WTC11 (cell line): ENCODE measurements around the gene HHAT. TPM values are rescaled to one million over a fixed set of nuclear protein-coding genes. Genes with fewer than 3 reads are reported as not detected.

Experiments used
- ATAC-seq: fragments of 200-7000 bp; cut with Tn5 transposase; 2 replicates; pipeline ENCODE4 v1.10.0; 2021; ENCODE audit warnings: mild to moderate bottlenecking, moderate library complexity
- CTCF ChIA-PET: fragments of 300-600 bp; sonication (Branson Sonifier 250); formaldehyde crosslinking; loops from one replicate; lab custom pipeline; 2021; ENCODE audit warnings: antibody characterized with exemption; lab: Charles Lee
- POLR2A ChIA-PET: fragments of 350-600 bp; sonication (Branson Sonifier 250); formaldehyde crosslinking; loops from one replicate; lab custom pipeline; 2021; ENCODE audit warnings: antibody characterized with exemption; lab: Charles Lee
- DNase-seq: peaks from one replicate; pipeline ENCODE4 v3.0.0; 2021; ENCODE audit warnings: low spot score
- H3K27ac Mint-ChIP-seq: 2 replicates; pipeline ENCODE4 v1.8.0; 2021; ENCODE audit warnings: mixed read lengths
- H3K27me3 Mint-ChIP-seq: 2 replicates; pipeline ENCODE4 v1.8.0; 2021; ENCODE audit warnings: low read depth, mild to moderate bottlenecking, moderate library complexity, mixed read lengths
- H3K36me3 Mint-ChIP-seq: 2 replicates; pipeline ENCODE4 v1.8.0; 2021; ENCODE audit warnings: mixed read lengths
- H3K4me1 Mint-ChIP-seq: 2 replicates; pipeline ENCODE4 v1.8.0; 2022; ENCODE audit warnings: mixed read lengths
- H3K4me3 Mint-ChIP-seq: 2 replicates; pipeline ENCODE4 v1.8.0; 2021; ENCODE audit warnings: mild to moderate bottlenecking, moderate library complexity, mixed read lengths
- H3K9me3 Mint-ChIP-seq: 2 replicates; pipeline ENCODE4 v1.8.0; 2021; ENCODE audit warnings: mixed read lengths
- EMX1 ChIP-seq: fragments of 250-450 bp; sonication (Bioruptor Pico); IDR thresholded peaks from 2 replicates; pipeline ENCODE4 v1.8.0; 2021; ENCODE audit warnings: mild to moderate bottlenecking
- FOXJ3 ChIP-seq: sonication (generic); formaldehyde crosslinking; IDR thresholded peaks from 2 replicates; pipeline ENCODE4 v1.9.0; 2021; ENCODE audit warnings: missing genetic modification reagents, mild to moderate bottlenecking, borderline replicate concordance
- FOXK1 ChIP-seq: sonication (generic); formaldehyde crosslinking; IDR thresholded peaks from 2 replicates; pipeline ENCODE4 v1.8.0; 2022; ENCODE audit warnings: mild to moderate bottlenecking, moderate library complexity, missing genetic modification reagents
- FOXP1 ChIP-seq: sonication (generic); formaldehyde crosslinking; IDR thresholded peaks from 2 replicates; pipeline ENCODE4 v1.8.0; 2022; ENCODE audit warnings: missing genetic modification reagents, mild to moderate bottlenecking, moderate library complexity, borderline replicate concordance
- GABPB1 ChIP-seq: sonication (generic); formaldehyde crosslinking; IDR thresholded peaks from 2 replicates; pipeline ENCODE4 v1.8.1; 2023; ENCODE audit warnings: mild to moderate bottlenecking, missing genetic modification reagents
- SMAD4 ChIP-seq: sonication (generic); formaldehyde crosslinking; IDR thresholded peaks from 2 replicates; pipeline ENCODE4 v1.8.0; 2022; ENCODE audit warnings: mild to moderate bottlenecking, missing genetic modification reagents
- TCF7 ChIP-seq: sonication (generic); formaldehyde crosslinking; IDR thresholded peaks from 2 replicates; pipeline ENCODE4 v1.8.0; 2022; ENCODE audit warnings: mild to moderate bottlenecking, low read depth, missing genetic modification reagents, moderate library complexity
- ZNF263 ChIP-seq: sonication (generic); formaldehyde crosslinking; IDR thresholded peaks from 2 replicates; pipeline ENCODE4 v1.8.1; 2022; ENCODE audit warnings: low read depth, mild to moderate bottlenecking, moderate library complexity, missing genetic modification reagents
- total RNA-seq: library from RNA; stranded (reverse); gene quantifications from 3 replicates; pipeline ENCODE4 v1.2.3, GENCODE V29; 2021
- TF ChIP-seq, protein P1 (sequence below): sonication (generic); formaldehyde crosslinking; IDR thresholded peaks from 2 replicates; pipeline ENCODE4 v1.8.1; 2023; ENCODE audit warnings: mild to moderate bottlenecking, missing genetic modification reagents, moderate library complexity
- TF ChIP-seq, protein P2 (sequence below): sonication (generic); formaldehyde crosslinking; IDR thresholded peaks from 2 replicates; pipeline ENCODE4 v1.8.0; 2022; ENCODE audit warnings: mild to moderate bottlenecking, missing genetic modification reagents
- TF ChIP-seq, protein P3 (sequence below): sonication (generic); formaldehyde crosslinking; conservative IDR thresholded peaks from 2 replicates; pipeline ENCODE4 v1.8.1; 2022; ENCODE audit warnings: mild to moderate bottlenecking, missing genetic modification reagents
- TF ChIP-seq, protein P4 (sequence below): fragments of 250-450 bp; sonication (Bioruptor Pico); IDR thresholded peaks from 2 replicates; pipeline ENCODE4 v1.9.0; 2021; ENCODE audit warnings: moderate library complexity, mild to moderate bottlenecking, inconsistent platforms, borderline replicate concordance
- TF ChIP-seq, protein P5 (sequence below): fragments of 200-600 bp; IDR thresholded peaks from 2 replicates; pipeline ENCODE4 v1.8.0; 2022; ENCODE audit warnings: antibody characterized with exemption

HHAT gene
- total RNA-seq, 1 experiment from 2014 or later = 0.39 TPM

DNA sequence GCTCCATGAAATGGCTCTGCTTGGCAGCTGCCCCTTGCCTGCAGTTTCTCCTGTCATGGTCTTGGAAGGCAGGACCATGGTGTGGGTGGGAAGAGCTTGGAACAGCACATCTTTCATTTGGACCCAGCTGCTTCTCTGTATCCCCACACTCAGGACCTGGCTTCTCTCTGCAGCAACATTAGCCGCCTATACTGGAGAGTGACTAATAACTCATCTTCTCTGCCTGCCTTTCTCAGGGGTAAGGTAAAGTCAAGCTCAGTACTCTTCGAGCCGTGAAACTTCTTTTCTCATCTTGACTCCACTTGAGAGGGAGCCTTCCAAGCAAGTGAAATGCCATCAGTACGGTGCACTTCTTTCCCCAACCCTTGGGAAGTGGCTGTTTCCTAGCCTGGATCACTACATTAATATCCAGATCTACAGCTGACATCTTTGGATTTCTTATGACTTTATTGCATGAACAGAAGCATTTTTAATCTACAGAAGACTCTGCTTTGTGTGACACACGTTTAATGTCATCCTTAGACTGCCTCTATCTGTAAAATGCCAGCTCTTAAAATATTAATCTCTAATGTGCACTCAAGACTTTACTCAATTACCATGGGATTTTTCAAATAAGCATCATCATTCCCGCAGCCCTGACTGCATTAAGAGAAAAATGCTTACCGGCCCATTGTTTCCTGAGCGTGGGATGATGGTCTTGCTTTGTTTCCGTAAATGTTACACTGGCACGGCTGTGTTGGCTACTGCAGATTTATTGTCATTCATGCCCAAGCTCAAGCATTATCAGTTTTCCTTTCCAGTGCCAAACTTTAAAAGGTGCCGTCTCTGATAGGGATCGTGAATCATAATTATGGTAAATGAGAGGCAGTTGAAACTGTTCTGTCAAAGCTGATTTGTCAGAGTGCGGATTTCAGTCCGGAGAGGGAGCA, 242.9 kb downstream of the HHAT start (continued):
- TF ChIP-seq, protein P1, sequence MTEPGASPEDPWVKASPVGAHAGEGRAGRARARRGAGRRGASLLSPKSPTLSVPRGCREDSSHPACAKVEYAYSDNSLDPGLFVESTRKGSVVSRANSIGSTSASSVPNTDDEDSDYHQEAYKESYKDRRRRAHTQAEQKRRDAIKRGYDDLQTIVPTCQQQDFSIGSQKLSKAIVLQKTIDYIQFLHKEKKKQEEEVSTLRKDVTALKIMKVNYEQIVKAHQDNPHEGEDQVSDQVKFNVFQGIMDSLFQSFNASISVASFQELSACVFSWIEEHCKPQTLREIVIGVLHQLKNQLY (CRISPR knock-in tag) = no peak
- TF ChIP-seq, protein P2, sequence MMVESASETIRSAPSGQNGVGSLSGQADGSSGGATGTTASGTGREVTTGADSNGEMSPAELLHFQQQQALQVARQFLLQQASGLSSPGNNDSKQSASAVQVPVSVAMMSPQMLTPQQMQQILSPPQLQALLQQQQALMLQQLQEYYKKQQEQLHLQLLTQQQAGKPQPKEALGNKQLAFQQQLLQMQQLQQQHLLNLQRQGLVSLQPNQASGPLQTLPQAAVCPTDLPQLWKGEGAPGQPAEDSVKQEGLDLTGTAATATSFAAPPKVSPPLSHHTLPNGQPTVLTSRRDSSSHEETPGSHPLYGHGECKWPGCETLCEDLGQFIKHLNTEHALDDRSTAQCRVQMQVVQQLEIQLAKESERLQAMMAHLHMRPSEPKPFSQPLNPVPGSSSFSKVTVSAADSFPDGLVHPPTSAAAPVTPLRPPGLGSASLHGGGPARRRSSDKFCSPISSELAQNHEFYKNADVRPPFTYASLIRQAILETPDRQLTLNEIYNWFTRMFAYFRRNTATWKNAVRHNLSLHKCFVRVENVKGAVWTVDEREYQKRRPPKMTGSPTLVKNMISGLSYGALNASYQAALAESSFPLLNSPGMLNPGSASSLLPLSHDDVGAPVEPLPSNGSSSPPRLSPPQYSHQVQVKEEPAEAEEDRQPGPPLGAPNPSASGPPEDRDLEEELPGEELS (CRISPR knock-in tag) = no peak
- TF ChIP-seq TCF7 (CRISPR knock-in tag) (no peak), FOXJ3 (CRISPR knock-in tag) (no peak), SMAD4 (CRISPR knock-in tag) (no peak), GABPB1 (CRISPR knock-in tag) (no peak), ZNF263 (CRISPR knock-in tag) (no peak), FOXP1 (CRISPR knock-in tag) (no peak)
- TF ChIP-seq, protein P3, sequence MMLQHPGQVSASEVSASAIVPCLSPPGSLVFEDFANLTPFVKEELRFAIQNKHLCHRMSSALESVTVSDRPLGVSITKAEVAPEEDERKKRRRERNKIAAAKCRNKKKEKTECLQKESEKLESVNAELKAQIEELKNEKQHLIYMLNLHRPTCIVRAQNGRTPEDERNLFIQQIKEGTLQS = no peak
- TF ChIP-seq, protein P4, sequence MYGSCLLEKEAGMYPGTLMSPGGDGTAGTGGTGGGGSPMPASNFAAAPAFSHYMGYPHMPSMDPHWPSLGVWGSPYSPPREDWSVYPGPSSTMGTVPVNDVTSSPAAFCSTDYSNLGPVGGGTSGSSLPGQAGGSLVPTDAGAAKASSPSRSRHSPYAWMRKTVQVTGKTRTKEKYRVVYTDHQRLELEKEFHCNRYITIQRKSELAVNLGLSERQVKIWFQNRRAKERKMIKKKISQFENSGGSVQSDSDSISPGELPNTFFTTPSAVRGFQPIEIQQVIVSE = no peak
- TF ChIP-seq, protein P5, sequence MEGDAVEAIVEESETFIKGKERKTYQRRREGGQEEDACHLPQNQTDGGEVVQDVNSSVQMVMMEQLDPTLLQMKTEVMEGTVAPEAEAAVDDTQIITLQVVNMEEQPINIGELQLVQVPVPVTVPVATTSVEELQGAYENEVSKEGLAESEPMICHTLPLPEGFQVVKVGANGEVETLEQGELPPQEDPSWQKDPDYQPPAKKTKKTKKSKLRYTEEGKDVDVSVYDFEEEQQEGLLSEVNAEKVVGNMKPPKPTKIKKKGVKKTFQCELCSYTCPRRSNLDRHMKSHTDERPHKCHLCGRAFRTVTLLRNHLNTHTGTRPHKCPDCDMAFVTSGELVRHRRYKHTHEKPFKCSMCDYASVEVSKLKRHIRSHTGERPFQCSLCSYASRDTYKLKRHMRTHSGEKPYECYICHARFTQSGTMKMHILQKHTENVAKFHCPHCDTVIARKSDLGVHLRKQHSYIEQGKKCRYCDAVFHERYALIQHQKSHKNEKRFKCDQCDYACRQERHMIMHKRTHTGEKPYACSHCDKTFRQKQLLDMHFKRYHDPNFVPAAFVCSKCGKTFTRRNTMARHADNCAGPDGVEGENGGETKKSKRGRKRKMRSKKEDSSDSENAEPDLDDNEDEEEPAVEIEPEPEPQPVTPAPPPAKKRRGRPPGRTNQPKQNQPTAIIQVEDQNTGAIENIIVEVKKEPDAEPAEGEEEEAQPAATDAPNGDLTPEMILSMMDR = no peak
- TF ChIP-seq, all 79 proteins: peak for 0

DNA sequence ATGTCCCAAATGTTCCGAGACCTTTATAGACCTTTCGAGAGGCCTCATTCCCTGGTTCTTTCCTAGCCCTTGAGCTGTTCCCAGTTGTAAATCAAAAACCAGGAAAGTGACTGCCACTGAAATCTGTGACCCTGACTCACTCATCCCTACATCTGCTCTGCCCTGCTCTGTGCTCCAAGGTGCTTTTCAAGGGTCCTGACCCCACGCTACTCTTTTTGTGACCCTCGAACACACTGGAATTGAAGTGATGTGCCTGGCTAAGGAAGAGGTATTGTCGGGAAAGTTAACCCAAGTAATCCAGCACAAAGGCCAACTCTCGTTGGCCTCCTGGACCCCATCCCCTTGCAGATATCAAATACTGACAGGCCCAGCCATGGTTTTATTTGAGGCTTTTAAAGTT, 244.4 kb downstream of the HHAT start:
- POLR2A ChIA-PET = no interaction called here
- Mint-ChIP-seq H3K4me1 (no peaks in the 10 kb centered on the region), H3K9me3 (peaks cover 19% of the 10 kb centered on the region), H3K27ac (no peak overlapping the region), H3K36me3 (peaks cover 6% of the 10 kb centered on the region), H3K27me3 (0 out of 2 replicates have a peak, but pooled peaks cover 4% of the 10 kb centered on the region), H3K4me3 (no peak overlapping the region)
- no peak for ATAC-seq
- TF ChIP-seq, protein P2 (CRISPR knock-in tag) = no peak
- TF ChIP-seq FOXK1 (CRISPR knock-in tag) (no peak), EMX1 (CRISPR knock-in tag) (no peak)
- CTCF ChIA-PET = interaction anchor here (0.7 kb wide), 1 partner anchor 561 kb away, joined by 3 read pairs; no protein-coding TSS in a partner anchor
- DNase-seq = no peak
